ENCODE data around the gene BTBD16. TPM values are rescaled to one million over a fixed set of nuclear protein-coding genes. Genes with fewer than 3 reads are reported as not detected.

Gene BTBD16
- total and polyA plus RNA-seq, 2 donors (not counting 3 experiments of a cell fraction or from before 2014, with no cell fraction given), result 0.04 TPM; not detected in 1

GRCh38 chr10:122331100-122331499 is 60.0 kb downstream of the BTBD16 start:
- no peak overlapping the region for H3K9ac ChIP-seq (replicated peaks; ENCODE audit: extremely low read depth, insufficient read depth, low read length)
- FAIRE-seq, result no peak
- no peak overlapping the region for H2AFZ ChIP-seq (ENCODE audit: low read depth, low read length)

More at GRCh38 chr10:122331100-122331499, 60.0 kb downstream of the BTBD16 start:
- dilution Hi-C loops (cut with MboI; ENCODE audit: extremely low pct_ligation_motif_present, low sequenced_read_pairs) (no loop called here), intact Hi-C loops (cut with micrococcal nuclease) (no loop called here)
- Histone ChIP-seq H4K20me1 (replicated peaks; ENCODE audit: control insufficient read depth, extremely low read depth, insufficient read depth, low read length) (no peaks in the 10 kb centered on the region), H3K4me3 (replicated peaks in 1 of 3; ENCODE audit: insufficient read depth in 1 of 3, low read depth in 1 of 3, low read length in 3 of 3) (no peak overlapping the region), H3K27ac (ENCODE audit: insufficient read depth, low read depth, low read length) (no peak overlapping the region), H3K4me2 (ENCODE audit: insufficient read depth, low read length) (no peak overlapping the region), H3K9me3 (replicated peaks; ENCODE audit: control insufficient read depth, insufficient read depth, low read length) (no peaks in the 10 kb centered on the region), H3K27me3 (ENCODE audit: control insufficient read depth in 2 of 2, insufficient read depth in 2 of 2, low read length in 2 of 2) (peaks cover 0 to 2% of the 10 kb centered on the region in 2 experiments), H3K79me2 (ENCODE audit: control insufficient read depth, insufficient read depth, low read length) (no peaks in the 10 kb centered on the region), H3K9me1 (replicated peaks; ENCODE audit: control insufficient read depth, extremely low read depth, insufficient read depth, low read length) (no peaks in the 10 kb centered on the region), H3K4me1 (ENCODE audit: control insufficient read depth, extremely low read depth, insufficient read depth, low read length) (no peaks in the 10 kb centered on the region), H3K36me3 (ENCODE audit: control insufficient read depth in 2 of 2, extremely low read depth in 1 of 2, insufficient read depth in 2 of 2, low read length in 2 of 2) (no peaks in the 10 kb centered on the region)
- CTCF ChIA-PET, result interaction anchor here (0.8 to 3.5 kb wide), 2 partner anchors 21 to 32 kb away, joined by 3 to 15 read pairs; no protein-coding TSS in a partner anchor
- no peak for DNase-seq (ENCODE audit: low read depth, low spot score)
- no TSS peak for BruUV-seq (replicated peaks)
- TF ChIP-seq CTCF (IDR thresholded peaks at IDR 0.05; ENCODE audit: extremely low read depth in 1 of 2, insufficient read depth in 1 of 2, low read depth in 1 of 2, low read length in 2 of 2) (no peak), MYC (IDR thresholded peaks at IDR 0.05; ENCODE audit: low read depth, low read length) (no peak), GATA2 (IDR thresholded peaks at IDR 0.05; ENCODE audit: insufficient read depth, insufficient read length, low read depth, low read length) (no peak), POLR2AphosphoS5 (IDR thresholded peaks at IDR 0.05; ENCODE audit: insufficient read depth, low read depth, low read length) (no peak), EZH2 (IDR thresholded peaks at IDR 0.05; ENCODE audit: borderline replicate concordance, low read depth, low read length, severe bottlenecking) (no peak), JUN (IDR thresholded peaks at IDR 0.05; ENCODE audit: borderline replicate concordance, insufficient read depth, insufficient read length, low read depth) (no peak), FOS (IDR thresholded peaks at IDR 0.05; ENCODE audit: borderline replicate concordance, insufficient read depth, low read length) (no peak), POLR2A (IDR thresholded peaks at IDR 0.05; ENCODE audit: low read depth, low read length) (no peak), MAX (IDR thresholded peaks at IDR 0.05; ENCODE audit: insufficient read depth, insufficient read length) (no peak)
- POLR2A ChIA-PET, result no interaction called here
